ENCODE measurements around the gene SORCS2.

The SORCS2 gene

DNA sequence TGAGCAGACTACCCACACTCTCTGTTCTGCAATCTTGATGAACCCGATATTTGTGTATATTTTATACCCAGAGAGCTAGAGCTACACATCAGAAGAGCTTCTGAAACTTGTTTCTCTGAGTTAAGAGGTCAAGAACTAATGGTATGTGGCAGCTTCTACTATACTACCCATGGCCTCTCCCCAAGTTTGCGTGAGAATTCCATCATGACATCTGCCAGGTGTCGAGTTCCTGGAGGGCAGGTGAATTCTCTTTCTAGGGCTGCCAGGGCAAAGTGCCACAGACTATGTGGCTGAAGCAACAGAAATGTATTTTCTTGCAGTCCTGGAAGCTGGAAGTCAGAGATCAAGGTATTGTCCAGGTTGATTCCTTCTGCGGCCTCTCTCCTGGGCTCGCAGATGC is 4.4 kb downstream of the SORCS2 start:
- Histone ChIP-seq H3K27ac (ENCODE audit: low read length) (no peak overlapping the region), H3K27me3 (ENCODE audit: low read depth, low read length) (peaks cover 24% of the 10 kb centered on the region), H3K9me3 (ENCODE audit: insufficient read depth, low read length) (no peaks in the 10 kb centered on the region), H3K9ac (ENCODE audit: low read length) (no peak overlapping the region), H3K79me2 (ENCODE audit: low read length) (no peaks in the 10 kb centered on the region), H2AFZ (ENCODE audit: low read depth, low read length) (no peak overlapping the region), H3K4me3 (ENCODE audit: low read length) (no peak overlapping the region), H3K4me2 (ENCODE audit: low read length) (no peak overlapping the region), H3K36me3 (replicated peaks; ENCODE audit: low read depth, low read length) (no peaks in the 10 kb centered on the region), H3K4me1 (ENCODE audit: low read length) (no peaks in the 10 kb centered on the region), H4K20me1 (ENCODE audit: insufficient read depth, low read length) (no peaks in the 10 kb centered on the region)
- TF ChIP-seq CTCF (IDR thresholded peaks at IDR 0.05; ENCODE audit: low read depth, low read length) (no peak), EZH2phosphoT487 (IDR thresholded peaks at IDR 0.05; ENCODE audit: low read depth) (no peak)

DNA sequence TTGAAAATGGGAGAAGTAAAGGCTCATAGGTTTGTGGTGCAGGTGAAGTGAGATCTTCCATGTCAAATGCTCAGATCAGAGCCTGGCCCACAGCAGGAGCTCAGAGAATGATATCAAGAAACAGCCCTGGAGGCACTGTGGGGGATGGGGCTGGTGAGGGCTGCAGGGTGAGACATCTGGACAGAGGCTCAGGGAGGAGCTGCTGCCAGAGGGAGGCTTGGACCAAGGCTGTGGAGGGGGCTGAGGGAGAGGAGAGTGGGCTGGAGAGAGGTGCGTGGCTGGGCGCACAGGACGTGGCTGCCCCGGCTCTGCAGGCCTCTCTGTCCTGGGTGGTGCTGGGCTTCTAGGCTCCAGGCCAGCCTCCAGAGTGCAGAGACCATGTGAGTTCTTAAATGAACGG is 5.6 kb downstream of the SORCS2 start:
- Histone ChIP-seq H2AFZ (ENCODE audit: low read depth, low read length) (no peak overlapping the region), H3K79me2 (ENCODE audit: low read length) (no peaks in the 10 kb centered on the region), H3K4me2 (ENCODE audit: low read length) (no peak overlapping the region), H3K27me3 (ENCODE audit: low read depth, low read length) (peaks cover 31% of the 10 kb centered on the region), H3K4me1 (ENCODE audit: low read length) (no peaks in the 10 kb centered on the region), H4K20me1 (ENCODE audit: insufficient read depth, low read length) (no peaks in the 10 kb centered on the region), H3K9me3 (ENCODE audit: insufficient read depth, low read length) (no peaks in the 10 kb centered on the region), H3K4me3 (ENCODE audit: low read length) (no peak overlapping the region), H3K36me3 (replicated peaks; ENCODE audit: low read depth, low read length) (no peaks in the 10 kb centered on the region), H3K9ac (ENCODE audit: low read length) (no peak overlapping the region), H3K27ac (ENCODE audit: low read length) (no peak overlapping the region)
- TF ChIP-seq EZH2phosphoT487 (IDR thresholded peaks at IDR 0.05; ENCODE audit: low read depth) (no peak), CTCF (IDR thresholded peaks at IDR 0.05; ENCODE audit: low read depth, low read length) (no peak)

GRCh38 chr4:7198440-7199128 is 6.2 kb downstream of the SORCS2 start:
- Histone ChIP-seq H3K27ac (ENCODE audit: low read length) (no peak overlapping the region), H3K9me3 (ENCODE audit: insufficient read depth, low read length) (no peaks in the 10 kb centered on the region), H3K4me3 (ENCODE audit: low read length) (no peak overlapping the region), H3K27me3 (ENCODE audit: low read depth, low read length) (peaks cover 31% of the 10 kb centered on the region), H2AFZ (ENCODE audit: low read depth, low read length) (no peak overlapping the region), H3K36me3 (replicated peaks; ENCODE audit: low read depth, low read length) (no peaks in the 10 kb centered on the region), H3K4me1 (ENCODE audit: low read length) (no peaks in the 10 kb centered on the region), H3K4me2 (ENCODE audit: low read length) (no peak overlapping the region), H3K79me2 (ENCODE audit: low read length) (no peaks in the 10 kb centered on the region), H3K9ac (ENCODE audit: low read length) (no peak overlapping the region), H4K20me1 (ENCODE audit: insufficient read depth, low read length) (no peaks in the 10 kb centered on the region)
- TF ChIP-seq EZH2phosphoT487 (IDR thresholded peaks at IDR 0.05; ENCODE audit: low read depth), result no peak
- TF ChIP-seq CTCF (IDR thresholded peaks at IDR 0.05; ENCODE audit: low read depth, low read length), result no peak

GRCh38 chr4:7199129-7199725 is 6.9 kb downstream of the SORCS2 start:
- H3K4me3 ChIP-seq (ENCODE audit: low read length), result no peak overlapping the region
- H3K9ac ChIP-seq (ENCODE audit: low read length), result no peak overlapping the region
- no peaks in the 10 kb centered on the region for H3K36me3 ChIP-seq (replicated peaks; ENCODE audit: low read depth, low read length)
- no peaks in the 10 kb centered on the region for H3K9me3 ChIP-seq (ENCODE audit: insufficient read depth, low read length)
- no peak overlapping the region for H3K4me2 ChIP-seq (ENCODE audit: low read length)
- H3K27ac ChIP-seq (ENCODE audit: low read length), result no peak overlapping the region
- TF ChIP-seq EZH2phosphoT487 (IDR thresholded peaks at IDR 0.05; ENCODE audit: low read depth), result no peak
- no peak for TF ChIP-seq CTCF (IDR thresholded peaks at IDR 0.05; ENCODE audit: low read depth, low read length)
- H3K4me1 ChIP-seq (ENCODE audit: low read length), result no peaks in the 10 kb centered on the region
- H3K27me3 ChIP-seq (ENCODE audit: low read depth, low read length), result peaks cover 31% of the 10 kb centered on the region
- no peak overlapping the region for H2AFZ ChIP-seq (ENCODE audit: low read depth, low read length)
- H3K79me2 ChIP-seq (ENCODE audit: low read length), result no peaks in the 10 kb centered on the region
- H4K20me1 ChIP-seq (ENCODE audit: insufficient read depth, low read length), result no peaks in the 10 kb centered on the region
